ENCODE measurements around the gene WDR89. TPM values are rescaled to one million over a fixed set of nuclear protein-coding genes. Genes with fewer than 3 reads are reported as not detected.

WDR89 gene, protein sequence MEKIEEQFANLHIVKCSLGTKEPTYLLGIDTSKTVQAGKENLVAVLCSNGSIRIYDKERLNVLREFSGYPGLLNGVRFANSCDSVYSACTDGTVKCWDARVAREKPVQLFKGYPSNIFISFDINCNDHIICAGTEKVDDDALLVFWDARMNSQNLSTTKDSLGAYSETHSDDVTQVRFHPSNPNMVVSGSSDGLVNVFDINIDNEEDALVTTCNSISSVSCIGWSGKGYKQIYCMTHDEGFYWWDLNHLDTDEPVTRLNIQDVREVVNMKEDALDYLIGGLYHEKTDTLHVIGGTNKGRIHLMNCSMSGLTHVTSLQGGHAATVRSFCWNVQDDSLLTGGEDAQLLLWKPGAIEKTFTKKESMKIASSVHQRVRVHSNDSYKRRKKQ
- total RNA-seq (2022; extraction: Qiagen RNA extraction): 8.1 to 10.8 TPM (median 8.7 TPM) in 5 replicates

DNA sequence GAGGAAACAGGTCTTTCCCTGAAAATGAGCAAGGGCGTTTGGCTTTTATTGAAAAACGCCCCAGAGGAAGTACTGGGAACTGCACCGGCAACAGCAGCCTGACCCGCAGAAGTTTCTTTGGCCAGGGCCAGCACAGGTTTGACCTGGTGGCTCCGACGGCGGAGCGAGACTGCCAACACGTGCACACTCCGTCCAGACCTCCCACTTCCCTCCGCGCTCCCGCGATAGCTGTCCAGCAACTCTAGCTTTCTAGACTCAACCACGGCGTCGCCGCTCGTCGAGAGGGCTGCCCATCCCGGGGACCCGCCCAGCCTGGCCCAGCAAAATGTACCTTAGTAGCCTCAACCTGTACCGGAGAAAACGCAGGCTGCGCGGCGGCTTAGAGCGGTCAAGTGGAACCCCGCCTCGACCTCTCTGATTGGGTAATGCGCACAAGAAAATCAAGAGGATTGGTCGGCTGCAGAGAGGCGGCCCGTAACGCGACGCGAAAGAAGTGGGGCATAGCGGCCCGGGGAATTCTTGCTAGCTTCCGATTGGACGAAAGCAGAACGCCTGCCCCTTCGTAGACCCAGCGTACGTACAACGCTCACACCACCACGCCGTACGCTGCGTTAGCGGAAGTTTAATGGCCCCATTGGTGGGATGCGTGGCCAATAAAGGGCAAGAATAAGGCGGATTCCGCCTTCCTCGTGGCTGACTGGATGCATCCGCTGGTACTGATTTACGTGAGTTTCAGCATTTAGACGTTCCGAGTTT is at the start of gene WDR89:
Gene WDR89 (minus strand): TSS at position 399 of the 756 bp plus-strand sequence. CDS start 41,929 bp downstream, outside the sequence.

Other genes with a start within 250 kb of the WDR89 start
- 19.3 to 27.0 TPM (median 23.6 TPM) in 5 replicates for gene PPP2R5E, start 98.5 kb downstream of the WDR89 start, total RNA-seq (2022; extraction: Qiagen RNA extraction)
- 9.9 to 16.1 TPM (median 13.7 TPM) in 5 replicates for gene SGPP1, start 86.2 kb upstream of the WDR89 start, total RNA-seq (2022; extraction: Qiagen RNA extraction)
- gene SYNE2, start 211.1 kb upstream of the WDR89 start, total RNA-seq (2022; extraction: Qiagen RNA extraction): 8.1 to 13.7 TPM (median 10.4 TPM) in 5 replicates